Measurements from ENCODE around the gene CERS1.

The CERS1 gene

DNA sequence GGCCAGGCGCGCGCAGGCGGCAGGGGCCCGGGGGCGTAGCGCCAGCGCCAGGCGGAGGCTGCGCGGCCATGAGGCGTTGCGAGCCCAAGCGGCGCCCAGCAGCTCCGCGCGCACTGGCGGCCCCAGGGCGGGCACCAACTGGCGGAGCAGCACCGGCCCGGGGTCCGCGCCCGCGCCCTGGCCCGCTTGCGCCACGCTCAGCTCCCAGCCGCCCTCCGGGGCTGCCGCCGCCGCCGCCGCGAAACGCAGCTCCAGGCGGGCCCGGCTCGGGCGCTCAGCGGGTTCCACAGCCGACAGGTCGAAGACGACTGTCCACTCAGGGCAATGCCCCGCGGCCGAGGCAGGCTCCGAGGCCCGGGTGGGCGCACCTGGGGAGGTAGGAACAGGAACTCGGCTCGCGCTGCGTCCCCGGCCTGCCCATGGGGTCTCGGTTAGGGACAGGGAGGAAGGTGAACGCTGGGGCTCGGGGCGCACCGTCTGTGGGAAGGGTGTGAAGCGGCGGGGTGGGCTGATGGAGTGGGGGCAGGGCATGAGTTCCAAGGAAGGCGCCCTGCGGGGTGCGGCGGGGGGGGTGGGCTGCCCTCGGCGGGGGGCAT, 26.8 kb downstream of the CERS1 start:
- no peak for DNase-seq

GRCh38 chr19:18868380-18869022, 27.5 kb downstream of the CERS1 start:
- DNase-seq: no peak

DNA sequence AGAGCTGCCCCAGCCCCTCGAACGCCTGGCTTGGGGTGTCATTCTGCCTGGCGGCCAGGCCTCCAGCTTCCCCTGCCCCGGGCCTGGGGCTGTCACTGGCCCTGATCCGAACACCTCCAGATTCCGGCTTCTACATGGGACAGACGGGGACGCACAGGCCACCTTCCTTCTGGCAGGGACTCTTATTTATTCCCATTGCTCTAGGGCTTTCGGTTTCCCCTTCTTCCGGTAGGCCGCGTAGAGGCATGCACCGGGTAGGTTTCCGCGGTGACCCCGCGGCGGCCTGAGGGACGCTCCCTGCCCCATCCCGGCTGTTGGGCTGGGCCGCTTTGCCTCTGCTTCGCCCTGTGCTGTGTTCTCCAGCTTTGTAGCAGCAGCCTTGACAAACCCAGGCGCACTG, 28.2 kb downstream of the CERS1 start:
- no peak for DNase-seq

DNA sequence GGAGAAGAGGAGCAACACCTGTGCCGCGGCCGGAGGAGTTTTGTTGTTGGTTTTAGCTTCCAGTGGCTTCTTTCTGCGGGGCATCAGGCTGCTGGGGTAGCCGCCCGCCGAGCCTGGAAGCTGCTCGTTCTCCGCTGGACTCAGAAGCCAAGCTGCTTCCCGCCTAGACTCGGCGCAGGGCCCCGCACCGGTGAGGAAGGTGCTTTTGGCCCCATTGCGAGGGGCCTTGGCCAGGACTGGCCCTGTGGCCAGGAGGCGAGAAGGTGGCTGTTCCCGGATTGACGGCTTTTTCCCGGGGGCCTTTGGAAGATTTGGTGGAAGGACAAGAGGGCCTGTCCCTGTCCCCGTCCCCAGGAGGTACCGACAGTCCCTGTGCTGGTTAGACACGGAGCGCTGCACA, 28.8 kb downstream of the CERS1 start:
- DNase-seq: no peak

DNA sequence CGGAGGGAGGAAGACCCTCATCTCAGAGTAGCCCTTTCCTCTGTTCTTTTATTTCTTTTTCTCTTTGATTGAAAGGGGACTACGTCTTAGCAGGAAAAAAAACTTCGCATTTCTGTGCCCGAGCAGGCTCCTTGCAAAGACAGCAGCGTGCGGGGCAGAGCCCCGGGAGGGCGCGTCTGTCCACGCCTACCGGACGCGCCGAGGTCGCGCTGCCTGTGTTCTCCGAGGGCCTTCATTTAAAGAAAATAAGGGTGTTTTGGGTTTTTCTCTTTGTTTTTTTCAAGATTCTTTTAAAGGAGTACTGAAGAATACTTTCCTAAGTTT, 29.2 kb downstream of the CERS1 start:
- DNase-seq: no peak

GRCh38 chr19:18865973-18866799, 29.8 kb downstream of the CERS1 start:
- DNase-seq: peak; percentile 62

- no peak for DNase-seq
Measured at GRCh38 chr19:18865106-18865972, 30.6 kb downstream of the CERS1 start.

DNA sequence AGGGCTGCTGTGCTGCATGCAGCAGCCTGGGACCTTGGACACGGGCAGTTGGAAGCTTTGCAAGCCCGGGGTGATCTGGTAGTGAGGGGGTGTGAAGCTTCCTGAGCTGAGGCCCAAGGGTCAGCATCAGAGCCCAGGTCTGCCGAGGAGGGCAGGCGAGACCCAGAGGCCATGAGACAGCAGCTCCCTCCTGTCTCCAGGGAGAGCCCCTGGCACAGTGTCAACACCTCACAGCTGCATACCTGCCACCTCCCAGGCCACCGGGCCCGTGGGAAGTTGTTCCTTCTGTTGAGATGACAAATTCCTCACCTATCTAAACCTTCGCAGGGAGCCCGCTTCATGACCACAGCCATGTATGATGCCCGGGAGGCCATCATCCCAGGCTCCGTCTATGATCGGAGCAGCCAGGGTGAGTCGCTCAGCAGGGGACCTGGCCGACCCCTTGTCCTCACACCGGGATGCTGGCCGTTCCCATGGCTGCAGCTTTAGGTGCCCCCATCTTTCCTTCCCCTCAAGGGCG, 32.1 kb downstream of the CERS1 start:
- DNase-seq: no peak

- no peak for DNase-seq
Measured at GRCh38 chr19:18862976-18863842, 32.7 kb downstream of the CERS1 start.

DNA sequence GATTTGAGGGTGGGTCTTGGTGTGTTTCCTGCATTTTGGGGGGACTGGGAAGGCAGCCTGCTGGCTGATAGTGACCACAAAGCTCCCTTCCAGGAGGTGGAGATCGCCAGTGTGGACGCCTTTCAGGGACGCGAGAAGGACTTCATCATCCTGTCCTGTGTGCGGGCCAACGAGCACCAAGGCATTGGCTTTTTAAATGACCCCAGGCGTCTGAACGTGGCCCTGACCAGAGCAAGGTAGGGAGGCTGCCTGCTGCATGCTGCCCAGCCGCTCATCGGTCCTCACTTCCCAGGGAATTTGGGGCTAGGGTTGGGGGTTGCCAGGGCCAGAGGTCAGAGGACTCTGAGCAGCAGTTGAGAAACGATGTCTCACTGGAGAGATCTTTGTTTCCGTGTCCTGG, 34.0 kb downstream of the CERS1 start:
- no peak for DNase-seq

DNA sequence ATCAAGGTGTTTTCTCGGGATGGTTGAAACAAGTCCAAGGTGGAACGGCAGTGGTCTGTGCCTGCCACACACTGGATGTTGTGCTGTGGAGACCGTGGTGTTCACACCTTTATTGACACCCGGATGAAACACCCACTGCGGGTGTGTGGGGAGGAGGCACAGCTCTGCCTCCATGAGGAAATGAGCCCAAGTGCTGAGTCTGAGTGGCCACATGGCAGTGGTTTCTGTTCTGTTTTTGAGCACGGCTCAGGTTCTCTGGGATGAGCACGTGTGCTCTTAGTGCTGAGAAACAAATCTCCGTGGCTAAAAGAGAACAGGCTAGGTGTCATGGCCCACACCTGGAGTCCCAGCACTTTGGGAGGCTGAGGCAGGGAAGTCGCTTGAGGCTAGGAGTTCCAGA, 34.7 kb downstream of the CERS1 start:
- DNase-seq: no peak

DNA sequence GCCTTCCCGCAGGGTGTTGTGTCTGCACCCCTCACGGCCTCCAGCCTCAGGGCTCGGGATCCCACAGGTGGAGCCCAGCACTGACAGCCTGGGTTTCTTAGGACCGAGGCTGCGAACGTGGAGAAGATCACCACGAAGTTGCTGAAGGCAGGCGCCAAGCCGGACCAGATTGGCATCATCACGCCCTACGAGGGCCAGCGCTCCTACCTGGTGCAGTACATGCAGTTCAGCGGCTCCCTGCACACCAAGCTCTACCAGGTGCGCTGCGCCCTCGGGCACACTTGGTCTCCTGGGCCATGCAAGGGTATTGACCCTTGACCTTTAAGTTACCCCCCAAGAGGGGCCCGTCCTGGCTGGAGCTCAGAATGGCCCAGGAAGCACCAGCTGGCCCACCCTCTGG, 35.2 kb downstream of the CERS1 start:
- DNase-seq: no peak

- DNase-seq: no peak
Measured at GRCh38 chr19:18860302-18860700, 35.7 kb downstream of the CERS1 start.

DNA sequence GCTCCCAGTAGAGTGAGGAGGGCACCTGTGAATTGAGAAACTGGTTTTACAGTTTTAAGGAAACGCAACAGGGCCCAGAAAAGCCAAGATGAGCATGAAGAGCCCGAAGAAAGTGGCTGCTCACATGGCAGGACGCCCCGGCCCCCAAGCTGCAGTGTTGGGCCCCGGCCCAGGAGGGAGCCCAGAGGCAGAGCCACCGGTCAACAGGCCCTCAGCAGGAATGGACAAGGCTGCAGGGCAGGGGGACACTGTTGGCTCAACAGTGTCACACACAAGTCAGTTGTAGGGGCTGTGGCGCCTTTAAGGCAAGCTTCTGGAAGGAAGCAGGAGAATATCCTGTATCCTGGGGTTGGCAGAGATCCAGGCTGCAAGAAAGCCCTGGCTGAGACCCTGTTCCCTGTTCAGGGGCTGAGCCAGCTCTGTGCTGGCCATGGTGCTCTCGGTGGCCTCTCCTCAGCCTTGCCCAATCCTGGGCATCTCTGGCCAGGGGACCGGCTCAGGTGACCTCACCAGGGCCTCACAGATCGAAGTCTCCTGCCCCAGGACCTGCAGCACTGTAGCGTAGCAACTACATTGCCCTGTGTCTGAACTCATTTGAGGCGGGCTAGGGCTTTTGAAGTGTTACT, 36.2 kb downstream of the CERS1 start:
- no peak for DNase-seq

GRCh38 chr19:18858906-18859646, 36.9 kb downstream of the CERS1 start:
- DNase-seq: no peak

GRCh38 chr19:18857223-18857622, 38.7 kb downstream of the CERS1 start:
- DNase-seq: no peak

GRCh38 chr19:18856385-18857126, 39.4 kb downstream of the CERS1 start:
- DNase-seq: no peak

DNA sequence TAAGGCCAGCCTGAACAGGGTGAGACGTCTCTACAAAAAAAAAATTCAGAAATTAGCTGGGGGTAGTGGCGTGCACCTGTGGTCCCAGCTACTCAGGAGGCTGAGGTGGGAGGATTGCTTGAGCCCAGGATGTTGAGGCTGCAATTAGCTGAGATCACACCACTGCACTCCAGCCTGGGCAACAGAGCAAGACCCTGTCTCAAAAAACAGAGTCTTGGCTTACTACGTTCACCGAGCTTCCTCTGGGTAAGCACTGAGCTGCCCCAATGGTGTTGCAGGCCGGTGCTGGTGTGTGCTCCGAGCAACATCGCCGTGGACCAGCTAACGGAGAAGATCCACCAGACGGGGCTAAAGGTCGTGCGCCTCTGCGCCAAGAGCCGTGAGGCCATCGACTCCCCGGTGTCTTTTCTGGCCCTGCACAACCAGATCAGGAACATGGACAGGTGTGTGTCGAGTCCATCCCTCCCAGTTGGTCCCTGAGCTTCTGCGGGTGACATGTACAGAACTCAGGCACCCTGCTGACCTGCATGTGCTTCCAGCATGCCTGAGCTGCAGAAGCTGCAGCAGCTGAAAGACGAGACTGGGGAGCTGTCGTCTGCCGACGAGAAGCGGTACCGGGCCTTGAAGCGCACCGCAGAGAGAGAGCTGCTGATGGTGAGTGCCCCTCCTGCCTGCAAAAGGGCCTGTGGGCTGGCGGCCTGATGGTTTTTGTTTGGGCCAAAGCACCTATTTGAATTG, 40.1 kb downstream of the CERS1 start:
- no peak for DNase-seq

- DNase-seq: no peak
Measured at GRCh38 chr19:18854982-18855381, 41.0 kb downstream of the CERS1 start.

Measured in CD4-positive, alpha-beta T cell treated with Interleukin-10 for 1 hour (primary cell).